ENCODE measurements around the gene MID1IP1.

DNA sequence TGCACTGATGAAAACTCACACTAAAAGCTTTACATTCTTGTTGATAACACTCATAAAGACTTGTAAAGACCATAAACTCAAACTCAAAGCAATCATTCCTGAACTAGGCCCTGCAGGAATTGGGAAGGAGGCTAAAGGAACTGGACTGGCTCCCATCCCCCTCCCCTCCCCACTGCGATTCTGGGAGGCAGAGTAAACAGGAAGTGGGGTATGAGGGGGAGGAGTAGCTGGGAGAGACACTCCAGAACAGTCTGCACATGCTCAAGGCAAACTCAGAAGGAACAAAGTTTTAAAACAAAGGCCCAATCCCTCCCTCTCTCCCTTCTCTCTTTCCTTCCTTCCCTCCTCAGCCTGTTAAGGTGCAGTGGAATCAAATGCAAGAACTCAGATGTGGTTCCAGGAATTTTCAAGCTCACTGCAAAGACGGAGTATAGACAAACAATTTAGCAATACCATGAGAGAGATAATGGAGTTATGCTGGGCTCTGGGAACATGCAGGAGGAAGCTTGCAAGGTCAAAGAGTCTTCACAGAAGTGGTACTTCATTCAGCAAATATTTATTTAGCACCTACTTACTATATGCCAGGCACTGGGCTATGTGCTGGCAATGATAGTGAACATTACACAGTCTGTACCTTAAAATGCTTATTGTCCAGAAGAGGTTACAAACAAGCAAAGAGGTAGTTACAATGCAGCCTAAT lies 15.9 kb downstream of the MID1IP1 start:
- TF ChIP-seq POLR2A (IDR thresholded peaks at IDR 0.05; ENCODE audit: low read depth, low read length) (no peak), POLR2AphosphoS5 (IDR thresholded peaks at IDR 0.05; ENCODE audit: low read depth, low read length) (no peak)

All from GM12891 (cell line).